Type B pancreatic cell (in vitro differentiated cells): ENCODE data around the gene ECEL1. TPM values are rescaled to one million over a fixed set of nuclear protein-coding genes. Genes with fewer than 3 reads are reported as not detected.

Experiments
- DNase-seq: peaks from one replicate; pipeline ENCODE4 v3.0.0; 2021; ENCODE audit warnings: mixed read lengths; ENCODE audit not compliant: unreplicated experiment; ENCODE audit errors: extremely low spot score
- H3K27ac Mint-ChIP-seq: 2 replicates; pipeline ENCODE4 v1.8.0; 2021; ENCODE audit warnings: mild to moderate bottlenecking, mixed read lengths
- H3K27me3 Mint-ChIP-seq: 2 replicates; pipeline ENCODE4 v1.8.0; 2021; ENCODE audit warnings: mixed read lengths
- H3K36me3 Mint-ChIP-seq: 2 replicates; pipeline ENCODE4 v1.8.0; 2021; ENCODE audit warnings: mixed read lengths
- H3K4me1 Mint-ChIP-seq: one replicate; pipeline ENCODE4 v1.8.0; 2021; ENCODE audit warnings: mixed read lengths; ENCODE audit not compliant: unreplicated experiment
- H3K4me3 Mint-ChIP-seq: 2 replicates; pipeline ENCODE4 v1.8.0; 2021; ENCODE audit warnings: mild to moderate bottlenecking, mixed read lengths
- H3K9me3 Mint-ChIP-seq: 2 replicates; pipeline ENCODE4 v1.8.0; 2021; ENCODE audit warnings: mixed read lengths
- total RNA-seq: library from RNA; stranded (reverse); gene quantifications from 2 replicates; pipeline ENCODE4 v1.2.1, GENCODE V29; 2021; ENCODE audit warnings: low replicate concordance
- TF ChIP-seq, protein P1 (sequence below): fragments of 200-600 bp; sonication (generic); conservative IDR thresholded peaks from 2 replicates; pipeline ENCODE4 v1.5.0; 2021; ENCODE audit warnings: antibody characterized with exemption, mild to moderate bottlenecking

Gene ECEL1
- total RNA-seq, 1 donor from 2014 or later = 7.8 TPM

GRCh38 chr2:232460171-232460570 lies 27.5 kb downstream of the ECEL1 start:
- Mint-ChIP-seq H3K9me3 (no peaks in the 10 kb centered on the region), H3K27ac (no peak overlapping the region), H3K27me3 (peaks cover 23% of the 10 kb centered on the region), H3K4me1 (no peaks in the 10 kb centered on the region), H3K36me3 (no peaks in the 10 kb centered on the region), H3K4me3 (no peak overlapping the region)
- DNase-seq = peak; percentile 57
- TF ChIP-seq, protein P1, sequence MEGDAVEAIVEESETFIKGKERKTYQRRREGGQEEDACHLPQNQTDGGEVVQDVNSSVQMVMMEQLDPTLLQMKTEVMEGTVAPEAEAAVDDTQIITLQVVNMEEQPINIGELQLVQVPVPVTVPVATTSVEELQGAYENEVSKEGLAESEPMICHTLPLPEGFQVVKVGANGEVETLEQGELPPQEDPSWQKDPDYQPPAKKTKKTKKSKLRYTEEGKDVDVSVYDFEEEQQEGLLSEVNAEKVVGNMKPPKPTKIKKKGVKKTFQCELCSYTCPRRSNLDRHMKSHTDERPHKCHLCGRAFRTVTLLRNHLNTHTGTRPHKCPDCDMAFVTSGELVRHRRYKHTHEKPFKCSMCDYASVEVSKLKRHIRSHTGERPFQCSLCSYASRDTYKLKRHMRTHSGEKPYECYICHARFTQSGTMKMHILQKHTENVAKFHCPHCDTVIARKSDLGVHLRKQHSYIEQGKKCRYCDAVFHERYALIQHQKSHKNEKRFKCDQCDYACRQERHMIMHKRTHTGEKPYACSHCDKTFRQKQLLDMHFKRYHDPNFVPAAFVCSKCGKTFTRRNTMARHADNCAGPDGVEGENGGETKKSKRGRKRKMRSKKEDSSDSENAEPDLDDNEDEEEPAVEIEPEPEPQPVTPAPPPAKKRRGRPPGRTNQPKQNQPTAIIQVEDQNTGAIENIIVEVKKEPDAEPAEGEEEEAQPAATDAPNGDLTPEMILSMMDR = no peak

DNA sequence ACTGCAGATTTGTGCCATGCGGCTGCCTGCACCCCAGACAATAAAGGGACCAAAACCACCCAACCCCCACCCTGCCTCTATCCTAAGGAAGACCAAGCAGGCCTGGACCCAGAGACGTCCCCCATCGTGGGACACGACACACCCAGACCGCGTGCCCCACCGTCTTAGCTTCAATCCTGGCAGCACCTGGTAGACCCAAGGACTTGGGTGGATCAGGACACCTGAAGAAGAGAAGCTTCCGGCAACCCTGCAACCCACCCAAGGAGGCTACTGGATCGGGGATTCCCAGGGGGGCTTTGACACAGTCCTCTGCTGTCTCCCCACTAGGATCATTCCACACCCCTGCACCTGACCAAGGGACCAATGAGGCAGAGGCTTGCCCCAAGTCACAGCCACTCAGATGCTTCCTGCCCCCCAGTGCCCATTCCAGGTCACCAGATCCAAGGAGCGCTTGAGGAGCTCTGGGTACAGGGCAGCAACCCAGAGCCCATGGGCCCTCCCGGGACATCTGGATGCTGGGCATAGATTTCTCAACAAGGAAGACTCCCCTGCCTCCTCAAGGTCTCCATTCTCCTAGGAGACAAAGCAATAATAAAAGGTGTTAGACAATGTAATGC lies 28.1 kb downstream of the ECEL1 start:
- peaks cover 27% of the 10 kb centered on the region for H3K27me3 Mint-ChIP-seq
- no peaks in the 10 kb centered on the region for H3K9me3 Mint-ChIP-seq
- H3K27ac Mint-ChIP-seq = no peak overlapping the region
- no peaks in the 10 kb centered on the region for H3K4me1 Mint-ChIP-seq
- no peak overlapping the region for H3K4me3 Mint-ChIP-seq
- no peaks in the 10 kb centered on the region for H3K36me3 Mint-ChIP-seq
- TF ChIP-seq, protein P1 = no peak
- peak; percentile 42 for DNase-seq

GRCh38 chr2:232458661-232459418 lies 28.8 kb downstream of the ECEL1 start:
- TF ChIP-seq, protein P1 = no peak
- no peaks in the 10 kb centered on the region for H3K4me1 Mint-ChIP-seq
- DNase-seq = peak; percentile 66
- peaks cover 27% of the 10 kb centered on the region for H3K27me3 Mint-ChIP-seq
- H3K27ac Mint-ChIP-seq = no peak overlapping the region
- H3K9me3 Mint-ChIP-seq = no peaks in the 10 kb centered on the region
- no peaks in the 10 kb centered on the region for H3K36me3 Mint-ChIP-seq
- no peak overlapping the region for H3K4me3 Mint-ChIP-seq

DNA sequence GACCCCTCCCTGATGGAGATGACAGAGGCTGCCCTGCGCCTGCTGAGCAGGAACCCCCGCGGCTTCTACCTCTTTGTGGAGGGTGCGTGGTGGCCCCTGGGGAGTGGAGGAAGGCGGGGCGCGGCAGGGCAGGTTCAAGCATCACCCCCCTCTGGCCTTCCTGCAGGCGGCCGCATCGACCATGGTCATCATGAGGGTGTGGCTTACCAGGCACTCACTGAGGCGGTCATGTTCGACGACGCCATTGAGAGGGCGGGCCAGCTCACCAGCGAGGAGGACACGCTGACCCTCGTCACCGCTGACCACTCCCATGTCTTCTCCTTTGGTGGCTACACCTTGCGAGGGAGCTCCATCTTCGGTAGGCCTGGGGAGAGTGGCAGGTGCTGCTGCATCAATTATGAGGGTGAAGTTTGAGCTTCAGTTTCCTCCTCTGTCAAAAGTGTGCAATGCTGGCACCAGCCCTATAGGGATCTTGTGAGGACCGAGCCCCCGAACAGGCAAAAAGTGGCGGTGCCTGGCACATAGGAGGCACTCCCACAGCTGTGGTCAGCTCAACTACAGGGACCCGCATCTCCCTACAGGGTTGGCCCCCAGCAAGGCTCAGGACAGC lies 29.5 kb downstream of the ECEL1 start:
- H3K27me3 Mint-ChIP-seq = peaks cover 30% of the 10 kb centered on the region

GRCh38 chr2:232457121-232458011 lies 30.3 kb downstream of the ECEL1 start:
- Mint-ChIP-seq H3K27me3 (peaks cover 24% of the 10 kb centered on the region), H3K9me3 (no peaks in the 10 kb centered on the region), H3K4me3 (no peak overlapping the region), H3K4me1 (no peaks in the 10 kb centered on the region), H3K27ac (no peak overlapping the region), H3K36me3 (no peaks in the 10 kb centered on the region)
- no peak for DNase-seq
- TF ChIP-seq, protein P1 = no peak

More for the DNA sequence above, 29.5 kb downstream of the ECEL1 start:
- H3K4me1 Mint-ChIP-seq = no peaks in the 10 kb centered on the region
- no peak for DNase-seq
- no peaks in the 10 kb centered on the region for H3K9me3 Mint-ChIP-seq
- no peaks in the 10 kb centered on the region for H3K36me3 Mint-ChIP-seq
- H3K27ac Mint-ChIP-seq = no peak overlapping the region
- TF ChIP-seq, protein P1 = no peak
- H3K4me3 Mint-ChIP-seq = no peak overlapping the region
